GM12878 (cell line): ENCODE data around the gene C15orf61.

ENCODE experiments used
- CEBPB ChIP-seq, 2 experiments: fragments of 150-350 bp in 1 of 2; IDR thresholded peaks; 2 replicates each; pipeline ENCODE4 v1.6.1; 2012 to 2014; ENCODE audit warnings: low read depth in 2 of 2, low read length in 2 of 2, borderline replicate concordance in 1 of 2, inconsistent platforms in 1 of 2
- NFYB ChIP-seq: IDR thresholded peaks from 2 replicates; pipeline ENCODE4 v1.6.1; 2011; ENCODE audit warnings: low read depth, mild to moderate bottlenecking, low read length, improper control_type of control experiment, moderate library complexity; ENCODE audit not compliant: insufficient read depth
- NRF1 ChIP-seq: conservative IDR thresholded peaks from 2 replicates; pipeline ENCODE4 v1.6.1; 2011; ENCODE audit warnings: mild to moderate bottlenecking, low read depth, low read length, improper control_type of control experiment
- PKNOX1 ChIP-seq: fragments of 450-650 bp; IDR thresholded peaks from 2 replicates; pipeline ENCODE4 v1.6.1; 2016; ENCODE audit warnings: mild to moderate bottlenecking
- POLR2A ChIP-seq: IDR thresholded peaks from 2 replicates; pipeline ENCODE4 v1.6.1; 2011; ENCODE audit warnings: low read depth, mild to moderate bottlenecking, low read length
- RAD21 ChIP-seq: IDR thresholded peaks from 2 replicates; pipeline ENCODE4 v1.6.1; 2011; ENCODE audit warnings: mild to moderate bottlenecking, low read depth, low read length, moderate library complexity; ENCODE audit not compliant: insufficient read depth
- SMARCA5 ChIP-seq: fragments of 450-650 bp; IDR thresholded peaks from 2 replicates; pipeline ENCODE4 v1.6.1; 2017; ENCODE audit warnings: mild to moderate bottlenecking
- SMC3 ChIP-seq: IDR thresholded peaks from 2 replicates; pipeline ENCODE4 v1.6.1; 2011; ENCODE audit warnings: low read length, improper control_type of control experiment, borderline replicate concordance
- YBX1 ChIP-seq: fragments of 450-650 bp; IDR thresholded peaks from 2 replicates; pipeline ENCODE4 v1.6.1; 2016; ENCODE audit warnings: antibody characterized with exemption
- ZNF274 ChIP-seq: IDR thresholded peaks from one replicate; pipeline ENCODE4 v1.8.0; 2011; ENCODE audit not compliant: insufficient read length, insufficient read depth
- TF ChIP-seq, protein P1 (sequence below): IDR thresholded peaks from 2 replicates; pipeline ENCODE4 v1.6.1; 2011; ENCODE audit warnings: low read depth, mild to moderate bottlenecking, low read length, moderate library complexity, borderline replicate concordance; ENCODE audit errors: extremely low read depth
- TF ChIP-seq, protein P2 (sequence below), 3 experiments: IDR thresholded peaks in 2 of 3; conservative IDR thresholded peaks in 1 of 3; 2 replicates each; pipeline ENCODE4 v1.5.1; 2011; ENCODE audit warnings: low read depth in 3 of 3, low read length in 3 of 3, mild to moderate bottlenecking in 3 of 3, control low read depth in 2 of 3, moderate library complexity in 2 of 3, inconsistent platforms in 1 of 3, mixed read lengths in 1 of 3; ENCODE audit not compliant: control insufficient read depth in 2 of 3, insufficient read depth in 1 of 3; ENCODE audit errors: extremely low read depth in 1 of 3

GRCh38 chr15:67548862-67549651 lies 28.1 kb downstream of the C15orf61 start:
- TF ChIP-seq PKNOX1 (no peak), NFYB (no peak), RAD21 (no peak), POLR2A (no peak), ZNF274 (no peak), NRF1 (no peak), SMC3 (no peak), SMARCA5 (no peak), YBX1 (no peak), CEBPB (IDR thresholded peaks at IDR 0.05; ENCODE audit: borderline replicate concordance in 1 of 2, low read depth in 2 of 2, low read length in 2 of 2) (no peak)
- TF ChIP-seq, protein P1, sequence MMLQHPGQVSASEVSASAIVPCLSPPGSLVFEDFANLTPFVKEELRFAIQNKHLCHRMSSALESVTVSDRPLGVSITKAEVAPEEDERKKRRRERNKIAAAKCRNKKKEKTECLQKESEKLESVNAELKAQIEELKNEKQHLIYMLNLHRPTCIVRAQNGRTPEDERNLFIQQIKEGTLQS = no peak
- TF ChIP-seq, protein P2, sequence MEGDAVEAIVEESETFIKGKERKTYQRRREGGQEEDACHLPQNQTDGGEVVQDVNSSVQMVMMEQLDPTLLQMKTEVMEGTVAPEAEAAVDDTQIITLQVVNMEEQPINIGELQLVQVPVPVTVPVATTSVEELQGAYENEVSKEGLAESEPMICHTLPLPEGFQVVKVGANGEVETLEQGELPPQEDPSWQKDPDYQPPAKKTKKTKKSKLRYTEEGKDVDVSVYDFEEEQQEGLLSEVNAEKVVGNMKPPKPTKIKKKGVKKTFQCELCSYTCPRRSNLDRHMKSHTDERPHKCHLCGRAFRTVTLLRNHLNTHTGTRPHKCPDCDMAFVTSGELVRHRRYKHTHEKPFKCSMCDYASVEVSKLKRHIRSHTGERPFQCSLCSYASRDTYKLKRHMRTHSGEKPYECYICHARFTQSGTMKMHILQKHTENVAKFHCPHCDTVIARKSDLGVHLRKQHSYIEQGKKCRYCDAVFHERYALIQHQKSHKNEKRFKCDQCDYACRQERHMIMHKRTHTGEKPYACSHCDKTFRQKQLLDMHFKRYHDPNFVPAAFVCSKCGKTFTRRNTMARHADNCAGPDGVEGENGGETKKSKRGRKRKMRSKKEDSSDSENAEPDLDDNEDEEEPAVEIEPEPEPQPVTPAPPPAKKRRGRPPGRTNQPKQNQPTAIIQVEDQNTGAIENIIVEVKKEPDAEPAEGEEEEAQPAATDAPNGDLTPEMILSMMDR (IDR thresholded peaks at IDR 0.05 in 2 of 3, conservative IDR thresholded peaks at IDR 0.05 in 1 of 3; ENCODE audit: control insufficient read depth in 2 of 3, extremely low read depth in 1 of 3, insufficient read depth in 1 of 3, low read depth in 3 of 3, low read length in 3 of 3) = no peak
